SJCRH30 (cell line): ENCODE results near the gene TRAPPC3L. TPM values are rescaled to one million over a fixed set of nuclear protein-coding genes. Genes with fewer than 3 reads are reported as not detected.
A peak's percentile ranks its signal among the peaks of the same experiment; 100 is the strongest.

Experiments used
- DNase-seq, 2 experiments: peaks; one replicate each; pipeline ENCODE4 v3.0.0-alpha.2; 2015 to 2020
- H3K27ac ChIP-seq: fragments of 250-450 bp; sonication (Bioruptor Pico); 2 replicates; pipeline ENCODE4 v1.5.1; 2020; ENCODE audit warnings: mild to moderate bottlenecking, moderate library complexity
- H3K27me3 ChIP-seq: fragments of 250-450 bp; sonication (Bioruptor Pico); 2 replicates; pipeline ENCODE4 v1.5.1; 2020; ENCODE audit warnings: mild to moderate bottlenecking, moderate library complexity
- H3K36me3 ChIP-seq: fragments of 250-450 bp; sonication (Bioruptor Pico); 2 replicates; pipeline ENCODE4 v1.5.1; 2020; ENCODE audit warnings: mild to moderate bottlenecking, moderate library complexity
- H3K4me1 ChIP-seq: fragments of 250-450 bp; sonication (Bioruptor Pico); 2 replicates; pipeline ENCODE4 v1.5.1; 2020; ENCODE audit warnings: mild to moderate bottlenecking, moderate library complexity
- H3K4me3 ChIP-seq: fragments of 250-450 bp; sonication (Bioruptor Pico); 2 replicates; pipeline ENCODE4 v1.5.1; 2020; ENCODE audit warnings: mild to moderate bottlenecking, moderate library complexity
- H3K9me3 ChIP-seq: fragments of 250-450 bp; sonication (Bioruptor Pico); replicated peaks from 2 replicates; pipeline ENCODE4 v1.5.1; 2020; ENCODE audit warnings: mild to moderate bottlenecking, moderate library complexity
- total RNA-seq: library from RNA; depleted of rRNA; stranded (reverse); fragments of >200 nt; shearing (Covaris generic); gene quantifications from 2 replicates; pipeline ENCODE4 v1.2.3, GENCODE V29; 2014; rRNA removed

Gene TRAPPC3L
- total RNA-seq, 1 experiment from 2014 or later: not detected

- H3K4me3 ChIP-seq: no peak overlapping the region
- no peaks in the 10 kb centered on the region for H3K36me3 ChIP-seq
- no peak overlapping the region for H3K27ac ChIP-seq
- no peaks in the 10 kb centered on the region for H3K27me3 ChIP-seq
- DNase-seq: no peak
- H3K9me3 ChIP-seq: no peaks in the 10 kb centered on the region
- no peaks in the 10 kb centered on the region for H3K4me1 ChIP-seq
These were observed 89.4 kb downstream of the TRAPPC3L start for GRCh38 chr6:116456106-116456505.

GRCh38 chr6:116452531-116452930, 93.0 kb downstream of the TRAPPC3L start:
- Histone ChIP-seq H3K27me3 (no peaks in the 10 kb centered on the region), H3K9me3 (no peaks in the 10 kb centered on the region), H3K4me1 (peaks cover 4% of the 10 kb centered on the region), H3K36me3 (no peaks in the 10 kb centered on the region), H3K4me3 (no peak overlapping the region), H3K27ac (no peak overlapping the region)
- DNase-seq: no peak

GRCh38 chr6:116451916-116452315, 93.6 kb downstream of the TRAPPC3L start:
- Histone ChIP-seq H3K9me3 (no peaks in the 10 kb centered on the region), H3K27ac (no peak overlapping the region), H3K36me3 (no peaks in the 10 kb centered on the region), H3K27me3 (no peaks in the 10 kb centered on the region), H3K4me1 (peaks cover 10% of the 10 kb centered on the region), H3K4me3 (no peak overlapping the region)
- no peak for DNase-seq

GRCh38 chr6:116450769-116451740, 94.4 kb downstream of the TRAPPC3L start:
- H3K9me3 ChIP-seq: no peaks in the 10 kb centered on the region
- DNase-seq: no peak
- no peak overlapping the region for H3K4me3 ChIP-seq
- H3K27ac ChIP-seq: no peak overlapping the region
- no peaks in the 10 kb centered on the region for H3K36me3 ChIP-seq
- H3K27me3 ChIP-seq: no peaks in the 10 kb centered on the region
- H3K4me1 ChIP-seq: peaks cover 15% of the 10 kb centered on the region

- no peak for DNase-seq
- H3K36me3 ChIP-seq: no peaks in the 10 kb centered on the region
- peaks cover 15% of the 10 kb centered on the region for H3K4me1 ChIP-seq
- H3K4me3 ChIP-seq: no peak overlapping the region
- H3K27me3 ChIP-seq: no peaks in the 10 kb centered on the region
- H3K27ac ChIP-seq: no peak overlapping the region
- no peaks in the 10 kb centered on the region for H3K9me3 ChIP-seq
These were observed 95.2 kb downstream of the TRAPPC3L start for GRCh38 chr6:116450185-116450710.

GRCh38 chr6:116449565-116449964, 95.9 kb downstream of the TRAPPC3L start:
- Histone ChIP-seq H3K4me1 (peaks cover 21% of the 10 kb centered on the region), H3K4me3 (no peak overlapping the region)

GRCh38 chr6:116447496-116448011, 97.9 kb downstream of the TRAPPC3L start:
- DNase-seq: peak; percentile 36 to 58
- no peaks in the 10 kb centered on the region for H3K36me3 ChIP-seq
- no peak overlapping the region for H3K27ac ChIP-seq
- H3K27me3 ChIP-seq: no peaks in the 10 kb centered on the region
- peak overlapping the region; percentile 6; the same call in 1 of the 2 replicates for H3K4me3 ChIP-seq
- no peaks in the 10 kb centered on the region for H3K9me3 ChIP-seq
- peaks cover 21% of the 10 kb centered on the region for H3K4me1 ChIP-seq

More at GRCh38 chr6:116449565-116449964, 95.9 kb downstream of the TRAPPC3L start:
- Histone ChIP-seq H3K36me3 (no peaks in the 10 kb centered on the region), H3K9me3 (no peaks in the 10 kb centered on the region), H3K27ac (no peak overlapping the region), H3K27me3 (no peaks in the 10 kb centered on the region)
- DNase-seq: no peak

- H3K27ac ChIP-seq: no peak overlapping the region
- H3K4me1 ChIP-seq: peaks cover 21% of the 10 kb centered on the region
- DNase-seq: peak in 1 of 2 experiments; percentile 35
- no peak overlapping the region; the same call in 1 of the 2 replicates for H3K4me3 ChIP-seq
- H3K9me3 ChIP-seq: no peaks in the 10 kb centered on the region
- H3K36me3 ChIP-seq: no peaks in the 10 kb centered on the region
- no peaks in the 10 kb centered on the region for H3K27me3 ChIP-seq
These were observed 98.4 kb downstream of the TRAPPC3L start for GRCh38 chr6:116447052-116447451.

- Histone ChIP-seq H3K4me3 (no peak overlapping the region), H3K4me1 (peaks cover 21% of the 10 kb centered on the region), H3K36me3 (no peaks in the 10 kb centered on the region), H3K9me3 (no peaks in the 10 kb centered on the region), H3K27ac (no peak overlapping the region), H3K27me3 (no peaks in the 10 kb centered on the region)
- DNase-seq: no peak
These were observed 99.1 kb downstream of the TRAPPC3L start for GRCh38 chr6:116446399-116446798.

GRCh38 chr6:116445102-116445501, 100.4 kb downstream of the TRAPPC3L start:
- Histone ChIP-seq H3K4me3 (no peak overlapping the region), H3K4me1 (peaks cover 21% of the 10 kb centered on the region), H3K27ac (no peak overlapping the region), H3K9me3 (no peaks in the 10 kb centered on the region), H3K36me3 (no peaks in the 10 kb centered on the region), H3K27me3 (no peaks in the 10 kb centered on the region)
- peak in 1 of 2 experiments; percentile 18 for DNase-seq

Other genes starting within 250 kb of the TRAPPC3L start
- 43.7 and 51.0 TPM in 2 replicates for gene DSE, start 174.7 kb downstream of the TRAPPC3L start, total RNA-seq
- gene CALHM6, start 84.3 kb downstream of the TRAPPC3L start, total RNA-seq: 0.30 TPM in 1 of 2 replicates, not detected in the other
- 2.4 and 2.6 TPM in 2 replicates for gene CALHM5, start 34.0 kb downstream of the TRAPPC3L start, total RNA-seq
- not detected in 2 replicates for gene CALHM4, start 8.1 kb upstream of the TRAPPC3L start, total RNA-seq
- 54.9 and 57.0 TPM in 2 replicates for gene RWDD1, start 25.8 kb upstream of the TRAPPC3L start, total RNA-seq
- 1.6 and 2.1 TPM in 2 replicates for gene RSPH4A, start 70.8 kb upstream of the TRAPPC3L start, total RNA-seq
- gene ZUP1, start 123.1 kb upstream of the TRAPPC3L start, total RNA-seq: 24.0 and 26.0 TPM in 2 replicates
- 11.6 and 11.9 TPM in 2 replicates for gene KPNA5, start 135.5 kb upstream of the TRAPPC3L start, total RNA-seq
- not detected in 2 replicates for gene FAM162B, start 220.0 kb upstream of the TRAPPC3L start, total RNA-seq